OCI-LY7 (cell line): Measurements from ENCODE around the gene ZNF689.
"Not testable (repeated sequence)": the region's sequence is repeated elsewhere in the genome, so short reads cannot be mapped to it uniquely, and the experiment has no call there.

ENCODE experiments used
- EZH2phosphoT487 ChIP-seq: fragments of 200-600 bp; sonication (generic); IDR thresholded peaks from 2 replicates; pipeline ENCODE4 v1.6.1; 2018; ENCODE audit warnings: low read depth, borderline replicate concordance, mild to moderate bottlenecking, mixed run types, antibody characterized with exemption, low read length, moderate library complexity, mixed read lengths
- TF ChIP-seq, protein P1 (sequence below): fragments of 200-600 bp; sonication (generic); conservative IDR thresholded peaks from 2 replicates; pipeline ENCODE4 v1.5.1; 2014; ENCODE audit warnings: mild to moderate bottlenecking, antibody characterized with exemption, low read length, moderate library complexity, mixed read lengths

DNA sequence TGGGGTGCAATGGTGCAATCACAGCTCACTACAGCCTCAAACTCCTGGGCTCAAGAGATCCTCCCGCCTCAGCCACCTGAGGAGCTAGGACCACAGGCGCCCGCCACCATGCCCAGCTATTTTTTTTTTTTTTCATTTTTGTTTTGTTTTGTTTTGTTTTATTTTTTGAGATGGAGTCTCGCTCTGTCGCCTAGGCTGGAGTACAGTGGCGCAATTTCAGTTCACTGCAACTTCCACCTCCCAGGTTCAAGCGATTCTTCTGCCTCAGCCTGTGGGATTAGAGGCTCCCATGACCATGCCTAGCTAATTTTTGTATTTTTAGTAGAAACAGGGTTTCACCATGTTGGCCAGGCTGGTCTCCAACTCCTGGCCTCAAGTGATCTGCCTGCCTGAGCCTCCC, 22.3 kb upstream of the ZNF689 start:
- TF ChIP-seq, protein P1, sequence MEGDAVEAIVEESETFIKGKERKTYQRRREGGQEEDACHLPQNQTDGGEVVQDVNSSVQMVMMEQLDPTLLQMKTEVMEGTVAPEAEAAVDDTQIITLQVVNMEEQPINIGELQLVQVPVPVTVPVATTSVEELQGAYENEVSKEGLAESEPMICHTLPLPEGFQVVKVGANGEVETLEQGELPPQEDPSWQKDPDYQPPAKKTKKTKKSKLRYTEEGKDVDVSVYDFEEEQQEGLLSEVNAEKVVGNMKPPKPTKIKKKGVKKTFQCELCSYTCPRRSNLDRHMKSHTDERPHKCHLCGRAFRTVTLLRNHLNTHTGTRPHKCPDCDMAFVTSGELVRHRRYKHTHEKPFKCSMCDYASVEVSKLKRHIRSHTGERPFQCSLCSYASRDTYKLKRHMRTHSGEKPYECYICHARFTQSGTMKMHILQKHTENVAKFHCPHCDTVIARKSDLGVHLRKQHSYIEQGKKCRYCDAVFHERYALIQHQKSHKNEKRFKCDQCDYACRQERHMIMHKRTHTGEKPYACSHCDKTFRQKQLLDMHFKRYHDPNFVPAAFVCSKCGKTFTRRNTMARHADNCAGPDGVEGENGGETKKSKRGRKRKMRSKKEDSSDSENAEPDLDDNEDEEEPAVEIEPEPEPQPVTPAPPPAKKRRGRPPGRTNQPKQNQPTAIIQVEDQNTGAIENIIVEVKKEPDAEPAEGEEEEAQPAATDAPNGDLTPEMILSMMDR = not testable (repeated sequence)
- not testable (repeated sequence) for TF ChIP-seq EZH2phosphoT487
